Keratinocyte (primary cell): ENCODE results near the gene MED14. TPM values are rescaled to one million over a fixed set of nuclear protein-coding genes. Genes with fewer than 3 reads are reported as not detected.

Source experiments
- DNase-seq: peaks from one replicate; pipeline ENCODE4 v3.0.0-alpha.2; 2011; ENCODE audit warnings: low read depth, missing footprints, low spot score
- FAIRE-seq: peaks from 2 replicates; lab custom pipeline; 2011; peaks lifted over from hg19 to GRCh38; lab: Jason Lieb, UNC
- H2AFZ ChIP-seq: 2 replicates; pipeline ENCODE4 v1.6.0; 2012; ENCODE audit warnings: low read length, control low read depth, inconsistent platforms; ENCODE audit not compliant: control insufficient read depth
- H3K27ac ChIP-seq: 2 replicates; pipeline ENCODE4 v1.5.1; 2011; ENCODE audit warnings: low read length; ENCODE audit not compliant: control insufficient read depth, insufficient read depth
- H3K27me3 ChIP-seq: 3 replicates; pipeline ENCODE4 v1.6.0; 2011; ENCODE audit warnings: low read length; ENCODE audit not compliant: control insufficient read depth, insufficient read depth; ENCODE audit errors: extremely low read depth
- H3K36me3 ChIP-seq, 2 experiments: 2 replicates in 1 of 2; 3 replicates in 1 of 2; pipeline ENCODE4 v1.5.1; 2011; ENCODE audit warnings: low read length in 2 of 2, mild to moderate bottlenecking in 1 of 2; ENCODE audit not compliant: control insufficient read depth in 2 of 2, insufficient read depth in 2 of 2; ENCODE audit errors: extremely low read depth in 1 of 2
- H3K4me1 ChIP-seq: 3 replicates; pipeline ENCODE4 v1.5.1; 2011; ENCODE audit warnings: low read length; ENCODE audit not compliant: control insufficient read depth, insufficient read depth; ENCODE audit errors: extremely low read depth
- H3K4me2 ChIP-seq: 3 replicates; pipeline ENCODE4 v1.6.0; 2011; ENCODE audit warnings: low read depth, low read length; ENCODE audit not compliant: control insufficient read depth, insufficient read depth; ENCODE audit errors: extremely low read depth
- H3K4me3 ChIP-seq, 3 experiments: fragments of 200-600 bp in 1 of 3; sonication (generic) in 1 of 3; 2 replicates in 2 of 3; 3 replicates in 1 of 3; pipeline ENCODE4 v1.5.1; 2011 to 2016; ENCODE audit warnings: low read length in 3 of 3, mild to moderate bottlenecking in 3 of 3, control low read depth in 2 of 3, inconsistent platforms in 1 of 3, low read depth in 1 of 3, mixed read lengths in 1 of 3, mixed run types in 1 of 3, moderate library complexity in 1 of 3; ENCODE audit not compliant: control insufficient read depth in 2 of 3, insufficient read depth in 2 of 3; ENCODE audit errors: extremely low read depth in 1 of 3
- H3K79me2 ChIP-seq: 2 replicates; pipeline ENCODE4 v1.6.0; 2012; ENCODE audit warnings: low read length; ENCODE audit not compliant: control insufficient read depth, insufficient read depth
- H3K9ac ChIP-seq: 3 replicates; pipeline ENCODE4 v1.6.0; 2011; ENCODE audit warnings: low read length; ENCODE audit not compliant: control insufficient read depth, insufficient read depth; ENCODE audit errors: extremely low read depth
- H3K9me1 ChIP-seq: 3 replicates; pipeline ENCODE4 v1.6.0; 2011; ENCODE audit warnings: low read length; ENCODE audit not compliant: control insufficient read depth, insufficient read depth; ENCODE audit errors: extremely low read depth
- H3K9me3 ChIP-seq: 2 replicates; pipeline ENCODE4 v1.5.1; 2012; ENCODE audit warnings: low read depth, low read length; ENCODE audit not compliant: control insufficient read depth
- H4K20me1 ChIP-seq: 3 replicates; pipeline ENCODE4 v1.6.0; 2011; ENCODE audit warnings: low read length; ENCODE audit not compliant: control insufficient read depth, insufficient read depth; ENCODE audit errors: extremely low read depth
- CTCF ChIP-seq, 3 experiments: IDR thresholded peaks in 1 of 3; conservative IDR thresholded peaks in 1 of 3; optimal IDR thresholded peaks in 1 of 3; 2 replicates in 2 of 3; 3 replicates in 1 of 3; pipeline versions ENCODE3 to v1.5.1; 2011; ENCODE audit warnings: low read length in 3 of 3, mild to moderate bottlenecking in 3 of 3, moderate library complexity in 2 of 3, control low read depth in 1 of 3, inconsistent platforms in 1 of 3; ENCODE audit not compliant: insufficient read depth in 2 of 3; ENCODE audit errors: extremely low read depth in 1 of 3
- EZH2 ChIP-seq: IDR thresholded peaks from one replicate; pipeline ENCODE4 v1.6.1; 2012; ENCODE audit warnings: inconsistent platforms, mild to moderate bottlenecking, low read length, moderate library complexity
- dilution Hi-C: fragments of 300-500 bp; cut with MboI; formaldehyde crosslinking; loops from one replicate; pipeline ENCODE4 v1.7.0; 2020; ENCODE audit warnings: low sequenced_read_pairs; ENCODE audit not compliant: extremely low pct_ligation_motif_present
- polyA plus RNA-seq, 5 experiments: library from polyadenylated mRNA; depleted of rRNA in 3 of 5; stranded (reverse) in 3 of 5; stranded (forward) in 1 of 5; unstranded in 1 of 5; fragments of >200 nt; gene quantifications; 1 replicate in 1 of 5; 2 replicates in 3 of 5; 3 replicates in 1 of 5; pipeline versions ENCODE4 v1.2.1 to v1.2.3, GENCODE V29; 2011 to 2012; ENCODE audit warnings: missing spikeins in 2 of 5, low read depth in 1 of 5, low replicate concordance in 1 of 5

MED14 gene
- polyA plus RNA-seq, 1 donor (not counting 4 experiments of a cell fraction or from before 2014, with no cell fraction given): 25.9 TPM

GRCh38 chrX:40746521-40746920 is 11.2 kb upstream of the MED14 start:
- Histone ChIP-seq H2AFZ (no peak overlapping the region), H3K4me2 (no peak overlapping the region), H3K4me1 (no peaks in the 10 kb centered on the region), H3K27ac (no peak overlapping the region), H3K36me3 (no peaks in the 10 kb centered on the region), H4K20me1 (no peaks in the 10 kb centered on the region), H3K79me2 (no peaks in the 10 kb centered on the region), H3K9ac (no peak overlapping the region), H3K9me3 (no peaks in the 10 kb centered on the region), H3K4me3 (no peak overlapping the region), H3K27me3 (peaks cover 7% of the 10 kb centered on the region), H3K9me1 (no peaks in the 10 kb centered on the region)
- FAIRE-seq (no peak), DNase-seq (no peak)
- dilution Hi-C loops: no loop called here
- TF ChIP-seq CTCF (optimal IDR thresholded peaks at IDR 0.05 in 1 of 3, IDR thresholded peaks at IDR 0.05 in 1 of 3, conservative IDR thresholded peaks at IDR 0.05 in 1 of 3; ENCODE audit: extremely low read depth in 1 of 3, insufficient read depth in 2 of 3, low read length in 3 of 3) (no peak), EZH2 (no peak)

GRCh38 chrX:40736170-40736505 is 796 bp upstream of the MED14 start:
- dilution Hi-C loops: no loop called here
- H3K9me3 ChIP-seq: no peaks in the 10 kb centered on the region
- H3K4me3 ChIP-seq: peak overlapping the region; percentile 79 to 87 (median 81)
- no peaks in the 10 kb centered on the region for H3K9me1 ChIP-seq
- FAIRE-seq: no peak
- no peaks in the 10 kb centered on the region for H4K20me1 ChIP-seq
- no peaks in the 10 kb centered on the region for H3K27me3 ChIP-seq
- H3K4me1 ChIP-seq: peaks cover 15% of the 10 kb centered on the region
- H3K79me2 ChIP-seq: peaks cover 32% of the 10 kb centered on the region
- peak overlapping the region; percentile 91 for H3K4me2 ChIP-seq
- H2AFZ ChIP-seq: peak overlapping the region; percentile 89
- DNase-seq: no peak
- H3K27ac ChIP-seq: peak overlapping the region; percentile 90
- no peaks in the 10 kb centered on the region for H3K36me3 ChIP-seq
- TF ChIP-seq CTCF (optimal IDR thresholded peaks at IDR 0.05 in 1 of 3, IDR thresholded peaks at IDR 0.05 in 1 of 3, conservative IDR thresholded peaks at IDR 0.05 in 1 of 3; ENCODE audit: extremely low read depth in 1 of 3, insufficient read depth in 2 of 3, low read length in 3 of 3): no peak
- TF ChIP-seq EZH2: no peak
- H3K9ac ChIP-seq: peak overlapping the region; percentile 89
